ENCODE measurements around the gene CLTCL1.
"Not testable (repeated sequence)": the region's sequence is repeated elsewhere in the genome, so short reads cannot be mapped to it uniquely, and the experiment has no call there.

The CLTCL1 gene

GRCh38 chr22:19306535-19306934 lies 15.0 kb upstream of the CLTCL1 start:
- not testable (repeated sequence) for H3K9me3 Mint-ChIP-seq, H3K27me3 Mint-ChIP-seq, H3K4me1 Mint-ChIP-seq, H3K4me3 Mint-ChIP-seq, DNase-seq, H3K27ac Mint-ChIP-seq, ATAC-seq

- H3K9me3 Mint-ChIP-seq, result no peaks in the 10 kb centered on the region
- H3K27me3 Mint-ChIP-seq, result no peaks in the 10 kb centered on the region
- no peaks in the 10 kb centered on the region for H3K4me1 Mint-ChIP-seq
- H3K4me3 Mint-ChIP-seq, result no peak overlapping the region
- H3K27ac Mint-ChIP-seq, result no peak overlapping the region
- ATAC-seq (no peak), DNase-seq (no peak)
Observed at GRCh38 chr22:19304547-19304946, 13.0 kb upstream of the CLTCL1 start.

DNA sequence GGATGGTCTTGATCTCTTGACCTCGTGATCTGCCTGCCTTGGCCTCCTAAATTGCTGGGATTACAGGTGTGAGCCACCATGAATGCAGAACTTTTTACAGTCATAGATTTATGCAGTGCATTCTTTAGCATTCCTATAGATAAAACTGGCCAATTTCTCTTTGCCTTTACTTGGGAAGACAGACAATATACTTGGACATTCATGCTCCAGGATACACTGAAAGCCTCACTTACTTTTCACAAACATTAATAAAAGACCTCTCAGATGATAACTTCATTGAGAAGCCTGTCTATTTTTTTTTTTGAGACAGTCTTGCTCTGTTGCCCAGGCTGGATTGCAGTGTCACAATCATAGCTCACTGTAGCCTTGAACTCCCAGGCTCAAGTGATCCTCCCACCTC lies 12.3 kb upstream of the CLTCL1 start:
- Mint-ChIP-seq H3K4me1 (no peaks in the 10 kb centered on the region), H3K9me3 (no peaks in the 10 kb centered on the region), H3K4me3 (no peak overlapping the region), H3K27me3 (no peaks in the 10 kb centered on the region), H3K27ac (no peak overlapping the region)
- no peak for DNase-seq
- ATAC-seq, result no peak

DNA sequence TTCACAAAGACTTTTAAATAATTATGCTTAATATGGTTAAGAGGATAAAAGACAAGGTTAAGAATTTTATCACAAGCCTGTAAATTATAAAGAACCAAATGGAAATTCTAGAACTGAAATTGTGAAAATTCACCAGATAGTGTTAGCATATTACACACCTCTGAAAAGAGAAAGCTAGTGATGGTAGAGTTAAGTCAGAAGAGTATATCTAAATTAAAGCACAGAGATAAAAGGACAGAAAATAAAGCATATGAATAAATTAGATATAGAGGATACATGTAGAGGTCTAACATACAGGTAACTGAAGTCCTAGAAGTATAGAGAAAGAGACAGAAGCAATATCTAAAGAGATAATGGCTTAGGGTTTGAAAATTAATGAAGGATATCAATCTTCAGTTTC lies 4.2 kb upstream of the CLTCL1 start:
- Mint-ChIP-seq H3K27me3 (peaks cover 11% of the 10 kb centered on the region), H3K4me3 (no peak overlapping the region), H3K9me3 (no peaks in the 10 kb centered on the region), H3K27ac (no peak overlapping the region), H3K4me1 (peaks cover 14% of the 10 kb centered on the region)
- DNase-seq (no peak), ATAC-seq (no peak)

DNA sequence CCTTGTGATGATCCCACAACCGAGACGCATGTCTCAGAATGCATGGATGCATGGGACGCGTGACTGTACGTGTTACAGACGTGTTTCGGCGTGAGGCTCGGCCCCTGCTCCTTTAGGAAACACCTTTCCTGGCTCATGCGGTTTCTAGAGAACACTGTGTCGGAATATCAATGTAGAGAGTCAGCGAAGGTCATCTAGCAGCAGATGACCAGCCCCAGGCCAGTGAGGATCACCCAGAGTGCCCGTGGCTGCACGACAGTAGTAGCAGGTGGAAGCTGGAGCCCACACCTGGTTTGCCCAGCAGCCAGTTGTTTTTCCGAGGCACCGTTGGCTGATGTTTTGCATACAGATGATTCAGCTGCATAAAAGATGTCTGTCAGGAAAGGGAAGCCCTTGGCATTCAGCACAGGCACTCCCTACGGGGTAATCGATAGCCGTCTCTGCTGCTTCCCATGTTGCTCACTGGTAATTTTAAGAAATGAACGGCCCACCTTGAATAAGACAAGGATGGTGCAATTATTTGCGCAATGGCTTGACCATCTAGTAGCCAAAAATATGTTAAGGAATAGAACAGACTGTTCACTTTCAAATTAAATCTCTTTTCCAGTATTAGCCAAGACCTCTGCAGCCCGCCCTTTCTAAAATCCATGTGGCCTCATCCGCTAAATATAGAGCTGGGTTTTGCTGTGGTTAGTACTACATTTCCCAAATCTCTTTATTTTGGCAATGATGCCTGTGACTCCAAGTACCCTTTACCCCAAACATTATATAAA lies 1.1 kb upstream of the CLTCL1 start:
- Mint-ChIP-seq H3K4me3 (peak overlapping the region; percentile 85), H3K4me1 (peaks cover 19% of the 10 kb centered on the region), H3K27me3 (peaks cover 34% of the 10 kb centered on the region), H3K9me3 (no peaks in the 10 kb centered on the region), H3K27ac (no peak overlapping the region)
- DNase-seq (no peak), ATAC-seq (no peak)

DNA sequence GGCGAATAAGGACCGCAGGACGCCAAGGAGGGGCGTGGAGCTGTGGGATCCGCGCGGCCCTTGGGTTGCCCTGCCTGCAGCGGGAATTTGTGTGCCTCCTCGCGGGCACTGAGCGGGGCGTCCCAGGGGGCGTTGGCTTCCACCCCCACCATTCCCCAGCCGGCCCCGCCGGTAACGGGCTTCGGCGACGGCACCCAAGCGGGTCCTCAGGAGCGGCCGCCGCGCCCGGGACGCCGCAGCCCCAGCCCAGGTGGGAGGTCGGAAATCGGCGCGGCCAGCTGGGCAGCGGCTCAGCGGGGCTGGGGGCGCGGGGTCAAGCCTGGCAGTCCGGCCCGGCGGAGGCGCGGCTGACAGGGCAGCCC lies 320 bp downstream of the CLTCL1 start:
- Mint-ChIP-seq H3K27me3 (peaks cover 46% of the 10 kb centered on the region), H3K27ac (no peak overlapping the region), H3K9me3 (no peaks in the 10 kb centered on the region), H3K4me3 (peak overlapping the region; percentile 79 to 82), H3K4me1 (peaks cover 19% of the 10 kb centered on the region)
- ATAC-seq (peak; percentile 68), DNase-seq (peak; percentile 28 to 46)

- Mint-ChIP-seq H3K27ac (no peak overlapping the region), H3K9me3 (no peaks in the 10 kb centered on the region), H3K27me3 (peaks cover 46% of the 10 kb centered on the region), H3K4me3 (peak overlapping the region; percentile 79 to 82), H3K4me1 (peaks cover 19% of the 10 kb centered on the region)
- ATAC-seq, result no peak
- no peak for DNase-seq
Observed at GRCh38 chr22:19290400-19291217, 910 bp downstream of the CLTCL1 start.

DNA sequence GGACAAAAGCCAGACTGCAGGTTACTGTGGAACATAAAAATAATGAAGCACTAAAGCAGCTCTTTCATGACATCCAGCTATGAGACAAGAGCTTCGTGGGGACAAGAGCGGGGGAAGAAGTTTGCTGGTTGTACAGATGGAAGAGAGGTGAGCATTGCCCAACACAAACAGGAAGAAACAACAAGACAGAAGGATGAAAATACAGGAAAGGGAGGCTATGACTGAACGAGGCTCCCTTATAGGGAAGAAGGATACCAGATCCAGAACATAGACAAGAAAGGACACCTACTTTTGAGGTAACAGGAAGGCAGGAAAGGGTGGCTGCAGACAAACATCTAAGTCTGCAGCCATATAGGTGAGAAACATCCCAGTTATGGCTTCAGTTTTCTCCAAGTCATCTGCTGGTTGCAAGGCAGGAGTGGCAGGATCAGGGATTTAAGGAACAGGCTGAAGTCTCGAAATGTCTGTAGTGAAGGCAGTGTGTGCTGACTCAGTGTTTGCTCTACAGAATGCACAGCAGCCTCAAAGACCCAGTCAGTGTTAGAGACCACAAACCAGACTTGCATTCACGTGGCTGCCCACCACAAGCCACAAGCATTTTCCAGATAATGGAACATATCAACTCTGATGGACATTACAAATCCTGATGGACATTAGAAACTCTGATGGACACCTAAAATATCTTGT lies 1.9 kb downstream of the CLTCL1 start:
- H3K4me1 Mint-ChIP-seq, result peaks cover 19% of the 10 kb centered on the region
- ATAC-seq (no peak), DNase-seq (peak in 1 of 2 donors; percentile 12)
- no peaks in the 10 kb centered on the region for H3K9me3 Mint-ChIP-seq
- H3K27ac Mint-ChIP-seq, result no peak overlapping the region
- H3K27me3 Mint-ChIP-seq, result peaks cover 46% of the 10 kb centered on the region
- H3K4me3 Mint-ChIP-seq, result no peak overlapping the region

DNA sequence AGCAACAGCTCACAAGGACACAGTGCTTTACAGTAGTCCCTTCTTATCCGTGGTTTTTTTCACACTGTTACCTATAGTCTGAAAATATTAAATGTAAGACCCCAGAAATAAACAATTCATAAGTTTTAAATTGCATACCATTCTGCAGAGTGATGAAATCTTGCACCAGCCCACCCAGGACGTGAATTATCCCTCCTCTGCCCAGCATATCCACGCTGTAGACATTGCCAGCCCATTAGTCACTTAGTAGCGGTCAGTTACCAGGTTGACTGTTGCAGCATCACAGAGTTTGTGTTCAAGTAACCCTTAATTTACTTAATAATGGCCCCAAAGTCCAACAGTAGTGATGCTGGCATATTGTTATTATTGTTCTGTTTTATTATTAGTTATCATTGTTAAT lies 3.6 kb downstream of the CLTCL1 start:
- ATAC-seq (no peak), DNase-seq (no peak)
- Mint-ChIP-seq H3K27ac (no peak overlapping the region), H3K9me3 (no peaks in the 10 kb centered on the region), H3K4me1 (peaks cover 18% of the 10 kb centered on the region), H3K4me3 (no peak overlapping the region), H3K27me3 (peaks cover 39% of the 10 kb centered on the region)

DNA sequence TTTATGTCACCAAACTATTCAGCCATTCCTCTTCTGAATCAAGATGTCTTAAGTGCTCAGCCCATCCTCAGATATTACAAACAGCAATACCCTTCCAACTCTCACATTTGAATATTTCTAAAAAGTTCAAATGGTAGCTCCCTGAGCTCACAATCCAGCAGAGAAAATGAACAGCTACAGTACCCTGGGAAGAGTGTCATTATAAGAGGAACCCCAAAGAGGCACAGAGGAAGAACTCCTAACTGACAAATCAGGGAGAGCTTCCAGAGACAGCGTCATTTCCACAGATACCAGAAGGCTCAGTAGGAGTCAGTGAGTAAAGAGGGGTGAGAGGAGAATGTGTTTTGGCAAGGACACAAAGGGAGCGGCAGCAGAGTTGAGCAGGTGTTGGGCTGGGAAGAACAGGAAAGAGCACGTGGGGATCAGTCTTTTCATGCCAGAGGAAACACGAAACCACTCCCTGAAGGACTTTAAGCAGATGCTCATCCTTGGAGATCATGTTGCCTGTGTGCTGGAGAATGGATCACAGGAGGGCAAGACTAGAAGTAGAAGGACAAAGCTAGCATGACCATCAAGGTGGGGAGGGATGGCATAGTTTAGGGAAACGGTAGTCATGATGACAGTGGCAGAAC lies 4.3 kb downstream of the CLTCL1 start:
- Mint-ChIP-seq H3K27me3 (peaks cover 39% of the 10 kb centered on the region), H3K4me3 (no peak overlapping the region), H3K4me1 (peaks cover 11% of the 10 kb centered on the region), H3K9me3 (no peaks in the 10 kb centered on the region), H3K27ac (no peak overlapping the region)
- ATAC-seq (no peak), DNase-seq (no peak)

GRCh38 chr22:19285831-19286230 lies 5.7 kb downstream of the CLTCL1 start:
- DNase-seq (no peak), ATAC-seq (no peak)
- Mint-ChIP-seq H3K4me3 (no peak overlapping the region), H3K27me3 (peaks cover 36% of the 10 kb centered on the region), H3K9me3 (no peaks in the 10 kb centered on the region), H3K27ac (no peak overlapping the region), H3K4me1 (peaks cover 6% of the 10 kb centered on the region)

GRCh38 chr22:19279143-19279542 lies 12.4 kb downstream of the CLTCL1 start:
- H3K9me3 Mint-ChIP-seq, H3K27me3 Mint-ChIP-seq, H3K27ac Mint-ChIP-seq, H3K4me1 Mint-ChIP-seq, ATAC-seq, DNase-seq, H3K4me3 Mint-ChIP-seq: not testable (repeated sequence)

- Mint-ChIP-seq H3K9me3 (no peaks in the 10 kb centered on the region), H3K27ac (no peak overlapping the region), H3K27me3 (no peaks in the 10 kb centered on the region), H3K4me3 (no peak overlapping the region), H3K4me1 (no peaks in the 10 kb centered on the region)
- ATAC-seq (no peak), DNase-seq (no peak)
Observed at GRCh38 chr22:19277785-19278184, 13.7 kb downstream of the CLTCL1 start.

GRCh38 chr22:19275919-19276600 lies 15.5 kb downstream of the CLTCL1 start:
- Mint-ChIP-seq H3K4me3 (no peak overlapping the region), H3K27ac (no peak overlapping the region), H3K4me1 (no peaks in the 10 kb centered on the region), H3K9me3 (no peaks in the 10 kb centered on the region), H3K27me3 (no peaks in the 10 kb centered on the region)
- no peak for ATAC-seq
- no peak for DNase-seq

DNA sequence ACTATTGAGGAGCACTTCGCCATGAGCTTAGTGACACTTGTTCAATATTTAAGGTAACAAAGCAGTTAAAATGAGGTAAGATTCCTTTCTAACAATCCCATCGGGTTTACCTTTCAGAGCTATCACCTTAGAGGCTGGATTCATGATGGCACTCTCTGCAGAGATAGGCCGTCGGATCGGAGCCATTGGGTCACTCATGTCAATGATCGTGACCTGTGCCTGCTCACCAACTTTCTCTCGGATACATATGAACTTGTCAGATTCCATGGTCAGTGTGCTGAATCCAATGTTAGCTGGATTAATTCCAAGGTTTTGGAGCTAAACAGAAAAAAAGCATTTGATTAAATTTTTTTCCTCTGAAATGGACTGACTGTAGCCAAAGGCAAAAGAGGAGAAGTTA lies 16.0 kb downstream of the CLTCL1 start:
- H3K4me3 Mint-ChIP-seq, result no peak overlapping the region
- ATAC-seq (no peak), DNase-seq (no peak)
- no peak overlapping the region for H3K27ac Mint-ChIP-seq
- no peaks in the 10 kb centered on the region for H3K4me1 Mint-ChIP-seq
- no peaks in the 10 kb centered on the region for H3K9me3 Mint-ChIP-seq
- no peaks in the 10 kb centered on the region for H3K27me3 Mint-ChIP-seq
